A549 (cell line): ENCODE measurements around the gene CIT. TPM values are rescaled to one million over a fixed set of nuclear protein-coding genes. Genes with fewer than 3 reads are reported as not detected.

Experiments
- ATAC-seq, 2 experiments: fragments of 200-7000 bp in 1 of 2; fragments of >200 bp in 1 of 2; cut with Nextera tagmentation in 1 of 2; cut with Tn5 transposase in 1 of 2; 3 replicates each; pipeline versions ENCODE4 v1.8.0 to v1.9.1; 2018 to 2020; ENCODE audit warnings: mild to moderate bottlenecking in 1 of 2, moderate library complexity in 1 of 2
- CTCF ChIA-PET: fragments of 300-600 bp; sonication (Branson Sonifier 250); formaldehyde crosslinking; extraction: SDS; loops from one replicate; lab custom pipeline; 2021; ENCODE audit warnings: antibody characterized with exemption, inconsistent platforms; lab: Yijun Ruan, JAX
- POLR2A ChIA-PET: fragments of 350-600 bp; formaldehyde crosslinking; extraction: SDS; loops from one replicate; lab custom pipeline; 2021; ENCODE audit warnings: antibody characterized with exemption, inconsistent platforms; lab: Yijun Ruan, JAX
- DNase-seq, 2 experiments: peaks; one replicate each; pipeline versions ENCODE4 v3.0.0 to v3.0.0-alpha.2; 2011 to 2016; ENCODE audit warnings: low read depth in 1 of 2, low spot score in 1 of 2
- FAIRE-seq: peaks from 2 replicates; lab custom pipeline; 2011; peaks lifted over from hg19 to GRCh38; lab: Jason Lieb, UNC
- H3K27ac ChIP-seq, 2 experiments: fragments of >200 bp; sonication (Bioruptor Twin); formaldehyde crosslinking; 3 replicates each; pipeline ENCODE4 v1.5.1; 2016 to 2017
- H3K4me1 ChIP-seq: fragments of >200 bp; sonication (Bioruptor Twin); formaldehyde crosslinking; 3 replicates; pipeline ENCODE4 v1.6.1; 2016
- H3K4me2 ChIP-seq: fragments of >200 bp; sonication (Bioruptor Twin); formaldehyde crosslinking; 3 replicates; pipeline ENCODE4 v1.6.1; 2016
- H3K4me3 ChIP-seq: fragments of >200 bp; sonication (Bioruptor Twin); formaldehyde crosslinking; 3 replicates; pipeline ENCODE4 v1.5.1; 2016
- H3K9me3 ChIP-seq: fragments of >200 bp; sonication (Bioruptor Twin); formaldehyde crosslinking; 3 replicates; pipeline ENCODE4 v1.6.1; 2016
- ATOH8 ChIP-seq: fragments of 250-450 bp; sonication (Bioruptor Pico); IDR thresholded peaks from 2 replicates; pipeline ENCODE4 v1.5.0; 2020; ENCODE audit warnings: low read depth, mild to moderate bottlenecking, moderate library complexity
- BHLHE40 ChIP-seq: IDR thresholded peaks from 2 replicates; pipeline ENCODE4 v1.6.1; 2012; ENCODE audit warnings: low read depth, low read length, inconsistent platforms
- CHD2 ChIP-seq: fragments of 150-350 bp; IDR thresholded peaks from 2 replicates; pipeline ENCODE4 v1.6.1; 2014; ENCODE audit warnings: low read length; ENCODE audit not compliant: partially characterized antibody
- E2F6 ChIP-seq: IDR thresholded peaks from 2 replicates; pipeline ENCODE4 v1.6.1; 2012; ENCODE audit warnings: low read depth, borderline replicate concordance
- EHF ChIP-seq: fragments of 250-450 bp; sonication (Bioruptor Pico); IDR thresholded peaks from 2 replicates; pipeline ENCODE4 v1.5.0; 2020; ENCODE audit warnings: mild to moderate bottlenecking
- GATA3 ChIP-seq: IDR thresholded peaks from 2 replicates; pipeline ENCODE4 v1.6.1; 2012; ENCODE audit warnings: borderline replicate concordance
- HDAC2 ChIP-seq: fragments of 200-600 bp; sonication (generic); IDR thresholded peaks from 2 replicates; pipeline ENCODE4 v1.6.1; 2016
- HES2 ChIP-seq: fragments of >200 bp; sonication (Bioruptor Twin); formaldehyde crosslinking; IDR thresholded peaks from 2 replicates; pipeline ENCODE4 v1.6.1; 2016
- JUN ChIP-seq, 2 experiments: fragments of >200 bp; sonication (Bioruptor Twin); formaldehyde crosslinking; IDR thresholded peaks; 2 replicates in 1 of 2; 3 replicates in 1 of 2; pipeline ENCODE4 v1.6.1; 2016 to 2017
- KDM1A ChIP-seq: fragments of 200-600 bp; sonication (generic); IDR thresholded peaks from 2 replicates; pipeline ENCODE4 v1.6.1; 2016; ENCODE audit warnings: low read depth, mild to moderate bottlenecking
- MAZ ChIP-seq: fragments of 150-350 bp; IDR thresholded peaks from 2 replicates; pipeline ENCODE4 v1.6.1; 2014; ENCODE audit warnings: antibody characterized with exemption, low read depth, low read length, borderline replicate concordance
- NFE2L2 ChIP-seq: fragments of 150-350 bp; conservative IDR thresholded peaks from 2 replicates; pipeline ENCODE4 v1.6.1; 2014; ENCODE audit warnings: low read length
- NPAS2 ChIP-seq: fragments of 250-450 bp; sonication (Bioruptor Pico); IDR thresholded peaks from 2 replicates; pipeline ENCODE4 v1.8.0; 2022; ENCODE audit warnings: mild to moderate bottlenecking, moderate library complexity, borderline replicate concordance
- NR3C1 ChIP-seq: fragments of >200 bp; sonication (Bioruptor Twin); formaldehyde crosslinking; IDR thresholded peaks from 3 replicates; pipeline ENCODE4 v1.6.1; 2017
- POLR2A ChIP-seq: IDR thresholded peaks from 2 replicates; pipeline ENCODE4 v1.6.1; 2012; ENCODE audit warnings: mild to moderate bottlenecking, low read length
- RAD21 ChIP-seq, 2 experiments: fragments of >200 bp in 1 of 2; sonication (Bioruptor Twin) in 1 of 2; formaldehyde crosslinking in 1 of 2; IDR thresholded peaks in 1 of 2; conservative IDR thresholded peaks in 1 of 2; 2 replicates in 1 of 2; 3 replicates in 1 of 2; pipeline ENCODE4 v1.6.1; 2012 to 2018; ENCODE audit warnings: inconsistent platforms in 1 of 2
- RARB ChIP-seq: fragments of 250-450 bp; sonication (Bioruptor Pico); IDR thresholded peaks from 2 replicates; pipeline ENCODE4 v1.8.0; 2021; ENCODE audit warnings: mild to moderate bottlenecking, moderate library complexity
- REST ChIP-seq: fragments of 200-600 bp; sonication (generic); IDR thresholded peaks from 2 replicates; pipeline ENCODE4 v1.6.1; 2016; ENCODE audit warnings: antibody characterized with exemption, mild to moderate bottlenecking, moderate library complexity
- SREBF2 ChIP-seq: fragments of 450-650 bp; IDR thresholded peaks from 2 replicates; pipeline ENCODE4 v1.6.1; 2014; ENCODE audit warnings: mild to moderate bottlenecking, moderate library complexity
- ZC3H11A ChIP-seq: fragments of 450-650 bp; IDR thresholded peaks from 2 replicates; pipeline ENCODE4 v1.6.1; 2014; ENCODE audit warnings: antibody characterized with exemption, mild to moderate bottlenecking
- ZFP36 ChIP-seq: fragments of 450-650 bp; IDR thresholded peaks from 2 replicates; pipeline ENCODE4 v1.6.1; 2014; ENCODE audit warnings: borderline replicate concordance; ENCODE audit not compliant: partially characterized antibody
- ZNF302 ChIP-seq: fragments of 250-450 bp; sonication (Bioruptor Pico); IDR thresholded peaks from 2 replicates; pipeline ENCODE4 v1.9.0; 2021; ENCODE audit warnings: inconsistent platforms, mild to moderate bottlenecking, moderate library complexity
- ZSCAN20 ChIP-seq: fragments of 250-450 bp; sonication (Bioruptor Pico); IDR thresholded peaks from 2 replicates; pipeline ENCODE4 v1.8.0; 2022; ENCODE audit warnings: mild to moderate bottlenecking, moderate library complexity
- WGBS: methylation state at CpG from one replicate; pipeline ENCODE4 v1.1.6; 2017; ENCODE audit errors: missing lambda C conversion rate; 5-methylcytosine and 5-hydroxymethylcytosine counted together
- polyA plus RNA-seq, 4 experiments: library from polyadenylated mRNA; depleted of rRNA in 3 of 4; stranded (reverse); fragments of >200 nt; fragmentation: RNase III in 1 of 4; extraction: RNeasy Plus Mini Kit Qiagen cat#74134 plus additional on column Dnase treatment in 1 of 4; gene quantifications; 2 replicates in 3 of 4; 3 replicates in 1 of 4; pipeline ENCODE4 v1.2.3, GENCODE V29; 2011 to 2017

Gene CIT
- polyA plus RNA-seq, 2 of the 4 experiments (the other 2 are of a cell fraction) = 12.5 to 25.4 TPM

- DNase-seq = no peak
- no peak for TF ChIP-seq BHLHE40
- TF ChIP-seq JUN (IDR thresholded peaks at IDR 0.05) = no peak
- TF ChIP-seq NR3C1 = no peak
- no peak for TF ChIP-seq EHF
- TF ChIP-seq SREBF2 = no peak
- no peak for TF ChIP-seq ZFP36
- no peak for TF ChIP-seq GATA3
- no peak for TF ChIP-seq HES2
- TF ChIP-seq RAD21 (conservative IDR thresholded peaks at IDR 0.05 in 1 of 2, IDR thresholded peaks at IDR 0.05 in 1 of 2) = no peak
- no peak for TF ChIP-seq RARB
- H3K9me3 ChIP-seq = no peaks in the 10 kb centered on the region
- ATAC-seq = no peak
- no peak for FAIRE-seq
- WGBS = 85% methylated on average over 4 of the region's 4 CpGs
- H3K4me2 ChIP-seq = no peak overlapping the region
- H3K4me1 ChIP-seq = no peaks in the 10 kb centered on the region
- CTCF ChIA-PET = interaction anchor here (2.2 kb wide), 1 partner anchor 9 kb away, joined by 17 read pairs; no protein-coding TSS in a partner anchor
- no peak overlapping the region for H3K27ac ChIP-seq
- POLR2A ChIA-PET = no interaction called here
- H3K4me3 ChIP-seq = no peak overlapping the region
Measured at GRCh38 chr12:119772431-119772830, 104.7 kb downstream of the CIT start.

- H3K9me3 ChIP-seq = no peaks in the 10 kb centered on the region
- FAIRE-seq (no peak), DNase-seq (no peak), ATAC-seq (no peak)
- H3K4me3 ChIP-seq = no peak overlapping the region
- CTCF ChIA-PET = no interaction called here
- no peak overlapping the region for H3K4me2 ChIP-seq
- TF ChIP-seq POLR2A = no peak
- TF ChIP-seq REST = no peak
- no peak for TF ChIP-seq GATA3
- TF ChIP-seq KDM1A = no peak
- no peak for TF ChIP-seq E2F6
- no peaks in the 10 kb centered on the region for H3K4me1 ChIP-seq
- POLR2A ChIA-PET = no interaction called here
- H3K27ac ChIP-seq = no peak overlapping the region
- WGBS = 88% methylated on average over 5 of the region's 5 CpGs
Measured at GRCh38 chr12:119770146-119770545, 107.0 kb downstream of the CIT start.

- no peak for ATAC-seq
- ChIA-PET POLR2A (no interaction called here), CTCF (interaction anchor here (1.3 kb wide), 1 partner anchor 18 kb away, joined by 4 read pairs; no protein-coding TSS in a partner anchor)
- Histone ChIP-seq H3K9me3 (no peaks in the 10 kb centered on the region), H3K4me2 (no peak overlapping the region), H3K4me3 (no peak overlapping the region), H3K27ac (no peak overlapping the region), H3K4me1 (no peaks in the 10 kb centered on the region)
- WGBS = 93% methylated on average over 4 of the region's 4 CpGs
- TF ChIP-seq NFE2L2 (no peak), MAZ (no peak), E2F6 (no peak), HDAC2 (no peak), CHD2 (no peak), ZNF302 (no peak), ZC3H11A (no peak), NR3C1 (no peak), NPAS2 (CRISPR knock-in tag) (no peak), SREBF2 (no peak), ATOH8 (no peak), ZSCAN20 (CRISPR knock-in tag) (no peak), REST (no peak), GATA3 (no peak)
- no peak for DNase-seq
- FAIRE-seq = no peak
Measured at GRCh38 chr12:119762619-119763018, 114.5 kb downstream of the CIT start.
